ES-I3 (cell line): ENCODE measurements around the gene CCDC34.

Experiments
- H3K36me3 ChIP-seq: 2 replicates; pipeline ENCODE4 v1.6.1; 2013; ENCODE audit warnings: mild to moderate bottlenecking, low read length, control low read depth, moderate library complexity; ENCODE audit not compliant: insufficient read depth
- H3K4me1 ChIP-seq: 2 replicates; pipeline ENCODE4 v1.6.1; 2013; ENCODE audit warnings: mild to moderate bottlenecking, control low read depth, low read length; ENCODE audit not compliant: insufficient read depth
- H3K9ac ChIP-seq: 2 replicates; pipeline ENCODE4 v1.6.1; 2013; ENCODE audit warnings: low read depth, mild to moderate bottlenecking, low read length, moderate library complexity
- H3K9me3 ChIP-seq: 2 replicates; pipeline ENCODE4 v1.6.1; 2013; ENCODE audit warnings: mild to moderate bottlenecking, low read length, moderate library complexity; ENCODE audit not compliant: control insufficient read depth, insufficient read depth

CCDC34 gene

DNA sequence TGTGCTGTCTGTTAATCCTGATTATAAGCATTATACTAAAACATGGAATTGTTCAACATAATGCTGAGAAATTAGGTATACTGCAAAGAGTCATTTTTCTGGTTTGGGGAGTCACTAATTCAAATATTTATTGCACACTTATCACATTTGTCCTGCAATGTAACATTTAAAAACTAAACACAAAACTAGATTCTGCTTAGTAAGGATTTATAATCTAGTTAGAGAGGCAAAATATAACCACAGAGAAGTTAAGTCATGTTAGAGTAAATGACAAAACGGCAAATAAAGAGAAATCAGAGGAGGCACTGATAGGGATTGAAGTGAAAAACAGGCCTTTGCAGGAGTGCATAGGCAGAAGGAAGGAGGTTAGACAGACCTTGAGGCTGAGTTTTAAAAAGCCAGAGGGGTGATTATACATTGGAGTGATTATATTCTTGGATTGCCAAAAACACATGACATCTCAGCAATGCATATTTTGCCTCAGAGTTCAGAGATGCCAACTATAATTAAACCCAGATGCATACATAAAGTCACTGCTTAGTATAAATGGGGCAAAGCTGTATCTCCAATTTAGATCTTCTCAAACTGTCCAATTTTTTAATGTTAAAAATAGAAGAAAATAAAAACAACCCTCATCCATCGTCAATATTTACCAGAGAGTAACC, 49.7 kb downstream of the CCDC34 start:
- Histone ChIP-seq H3K9ac (no peak overlapping the region), H3K9me3 (no peaks in the 10 kb centered on the region), H3K36me3 (no peaks in the 10 kb centered on the region), H3K4me1 (peaks cover 6% of the 10 kb centered on the region; the same call in 1 of the 2 replicates)

DNA sequence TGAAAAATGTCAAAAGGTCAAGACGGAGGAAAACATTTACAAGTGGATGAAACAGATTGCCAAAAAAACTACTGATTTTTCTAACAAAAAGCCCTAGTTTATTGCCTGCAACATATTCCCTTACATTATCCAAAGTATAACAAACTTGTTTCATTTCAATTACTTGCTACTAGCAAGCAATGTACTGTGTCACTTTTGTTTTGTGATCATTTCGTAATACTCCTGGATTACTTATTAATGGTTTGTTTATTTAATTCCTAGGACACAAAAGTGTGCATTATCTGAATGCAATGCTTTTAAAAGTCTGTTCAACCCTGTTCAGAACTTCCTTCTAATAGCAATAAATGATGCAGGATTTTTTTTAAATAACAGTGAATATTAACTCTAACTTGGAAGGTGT, 50.9 kb downstream of the CCDC34 start:
- Histone ChIP-seq H3K4me1 (no peaks in the 10 kb centered on the region), H3K36me3 (no peaks in the 10 kb centered on the region), H3K9me3 (no peaks in the 10 kb centered on the region), H3K9ac (no peak overlapping the region)

DNA sequence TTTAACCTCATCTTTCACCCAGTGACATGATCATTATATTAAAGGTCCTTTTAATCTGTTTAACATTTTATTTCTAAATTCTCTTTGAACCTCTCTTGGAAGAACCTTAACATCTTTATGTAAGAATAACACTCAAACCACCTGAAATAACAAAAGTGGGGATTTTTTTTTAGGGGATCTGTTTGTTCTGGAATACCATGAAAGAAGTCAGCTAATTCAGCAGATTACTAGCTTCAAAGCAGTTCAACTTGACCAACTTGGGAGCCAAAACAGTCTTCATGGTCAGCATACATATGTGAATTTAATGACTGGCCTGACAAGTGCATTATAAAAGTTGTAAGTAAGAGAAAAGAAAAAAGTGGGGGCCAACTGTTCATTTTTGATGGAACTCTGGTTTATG, 52.3 kb downstream of the CCDC34 start:
- Histone ChIP-seq H3K9ac (no peak overlapping the region), H3K9me3 (no peaks in the 10 kb centered on the region), H3K36me3 (no peaks in the 10 kb centered on the region), H3K4me1 (no peaks in the 10 kb centered on the region)

DNA sequence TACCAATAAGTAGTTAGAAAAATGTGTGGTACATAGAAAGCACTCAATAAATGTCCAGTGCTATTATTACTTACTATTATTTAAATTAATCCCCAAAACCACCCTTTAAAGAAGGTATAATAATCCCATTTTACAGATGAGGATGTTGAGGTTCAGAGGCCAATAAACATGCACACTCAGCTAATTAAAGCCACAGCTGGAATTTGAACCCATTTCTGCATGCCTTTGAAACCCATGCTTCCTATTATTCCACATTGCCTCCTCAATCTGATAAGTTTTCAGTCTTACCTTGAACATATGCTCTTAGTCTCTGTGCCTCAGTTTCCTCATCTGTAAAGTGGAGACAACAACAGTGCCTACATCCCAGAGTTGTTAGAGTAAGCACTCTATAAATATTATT, 52.8 kb downstream of the CCDC34 start:
- Histone ChIP-seq H3K36me3 (no peaks in the 10 kb centered on the region), H3K9me3 (no peaks in the 10 kb centered on the region)

DNA sequence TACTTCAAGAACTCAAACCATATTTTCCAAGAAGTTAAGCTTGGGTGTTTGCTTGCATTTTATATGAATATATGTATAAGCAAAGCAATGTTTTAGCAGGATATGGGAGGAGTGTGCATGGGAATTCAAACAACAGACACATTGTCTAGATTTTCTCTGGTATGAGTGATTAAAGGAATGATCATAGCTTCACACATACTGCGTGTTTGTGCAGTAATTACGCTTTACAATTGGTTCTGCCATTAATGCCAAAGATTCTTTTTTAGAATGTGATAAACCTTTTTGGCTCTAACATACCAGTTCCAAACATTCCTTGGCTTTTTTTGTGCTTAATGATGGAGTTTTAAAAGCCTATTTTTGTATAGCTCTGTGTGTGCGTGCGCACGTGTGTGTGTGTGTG, 54.0 kb downstream of the CCDC34 start:
- H3K9ac ChIP-seq: no peak overlapping the region
- H3K36me3 ChIP-seq: no peaks in the 10 kb centered on the region
- H3K9me3 ChIP-seq: no peaks in the 10 kb centered on the region
- no peaks in the 10 kb centered on the region for H3K4me1 ChIP-seq

More for the DNA sequence above, 52.8 kb downstream of the CCDC34 start:
- Histone ChIP-seq H3K4me1 (no peaks in the 10 kb centered on the region), H3K9ac (no peak overlapping the region)

DNA sequence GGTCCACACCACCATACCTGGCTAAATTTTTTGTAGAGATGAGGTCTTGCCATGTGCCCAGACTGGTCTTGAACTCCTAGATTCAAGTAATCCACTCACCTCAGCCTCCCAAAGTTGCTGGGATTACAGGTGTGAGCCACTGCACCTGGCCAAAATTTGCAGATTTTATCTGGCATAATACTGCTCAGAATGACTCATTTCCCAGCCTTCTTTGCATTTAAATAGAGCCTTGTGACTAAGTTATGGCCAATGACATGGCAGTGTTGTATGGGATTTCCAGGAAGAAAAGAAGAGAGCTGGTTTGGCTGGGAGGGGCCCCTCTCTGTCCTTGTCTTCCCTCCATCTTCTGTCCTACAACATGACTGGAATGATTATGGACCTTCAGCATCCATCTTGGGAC, 55.8 kb downstream of the CCDC34 start:
- no peaks in the 10 kb centered on the region for H3K4me1 ChIP-seq

DNA sequence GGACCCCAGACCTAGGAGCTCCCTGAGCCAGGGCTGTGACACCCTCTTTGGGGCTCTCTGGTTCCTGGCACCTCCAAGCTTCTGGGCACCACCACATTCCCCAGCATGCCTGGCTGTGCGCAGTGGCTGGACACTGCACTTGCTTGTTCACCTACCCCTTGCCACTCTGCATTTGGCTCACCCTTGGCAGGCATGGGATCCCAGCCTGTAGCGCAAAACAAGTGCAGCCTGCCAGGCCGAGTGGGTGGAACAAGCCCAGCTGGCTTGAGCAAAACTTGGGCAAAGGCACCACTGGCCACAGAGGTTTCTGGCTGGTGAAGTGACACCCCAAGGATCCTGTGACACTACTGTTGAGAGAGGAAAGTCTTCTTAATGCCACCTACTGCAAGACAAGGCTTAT, 57.3 kb downstream of the CCDC34 start:
- Histone ChIP-seq H3K9ac (no peak overlapping the region), H3K9me3 (no peaks in the 10 kb centered on the region), H3K4me1 (no peaks in the 10 kb centered on the region), H3K36me3 (no peaks in the 10 kb centered on the region)

More for the DNA sequence above, 55.8 kb downstream of the CCDC34 start:
- Histone ChIP-seq H3K9ac (no peak overlapping the region), H3K9me3 (no peaks in the 10 kb centered on the region), H3K36me3 (no peaks in the 10 kb centered on the region)

DNA sequence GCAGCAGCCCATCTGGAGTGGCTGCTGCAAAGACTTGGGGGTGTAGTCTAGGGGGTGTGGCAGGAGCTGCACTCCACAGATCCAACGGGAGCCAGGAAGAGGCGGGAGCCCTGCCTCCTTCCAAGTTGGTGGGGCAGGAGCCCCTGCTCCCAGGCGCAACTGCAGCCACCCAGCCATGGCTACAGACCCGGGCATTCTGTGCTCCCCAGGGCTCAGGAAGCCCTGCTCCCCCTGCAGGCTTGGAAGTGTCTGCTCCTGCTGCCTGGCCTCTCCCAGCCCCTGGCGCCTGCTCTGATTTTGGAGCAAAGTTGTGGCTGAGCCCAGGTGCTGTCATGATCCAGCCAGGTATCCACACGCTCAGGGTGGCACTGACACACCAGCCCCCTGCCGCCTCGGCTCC, 58.5 kb downstream of the CCDC34 start:
- Histone ChIP-seq H3K36me3 (no peaks in the 10 kb centered on the region), H3K9me3 (no peaks in the 10 kb centered on the region), H3K4me1 (no peaks in the 10 kb centered on the region), H3K9ac (no peak overlapping the region)

DNA sequence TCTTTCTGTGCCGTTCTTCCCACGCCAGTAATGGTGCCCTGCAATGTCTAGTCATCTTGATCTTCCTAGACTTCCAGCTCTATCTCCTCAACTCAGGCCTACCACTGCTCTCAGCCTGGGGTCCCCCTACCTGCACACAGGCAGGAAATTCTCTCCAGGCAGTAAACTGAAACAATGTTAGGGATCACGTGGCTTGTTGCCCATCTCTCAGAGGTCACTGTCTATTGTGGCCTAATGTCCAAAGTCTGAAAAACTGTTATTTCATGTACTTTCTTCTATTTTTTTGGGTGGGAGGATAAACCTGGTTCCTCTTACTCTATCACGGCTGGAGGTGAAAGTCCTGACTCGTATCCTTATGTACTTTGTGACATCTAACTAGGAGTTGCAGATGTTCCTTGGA, 59.1 kb downstream of the CCDC34 start:
- Histone ChIP-seq H3K9me3 (no peaks in the 10 kb centered on the region), H3K36me3 (no peaks in the 10 kb centered on the region), H3K4me1 (no peaks in the 10 kb centered on the region), H3K9ac (no peak overlapping the region)

DNA sequence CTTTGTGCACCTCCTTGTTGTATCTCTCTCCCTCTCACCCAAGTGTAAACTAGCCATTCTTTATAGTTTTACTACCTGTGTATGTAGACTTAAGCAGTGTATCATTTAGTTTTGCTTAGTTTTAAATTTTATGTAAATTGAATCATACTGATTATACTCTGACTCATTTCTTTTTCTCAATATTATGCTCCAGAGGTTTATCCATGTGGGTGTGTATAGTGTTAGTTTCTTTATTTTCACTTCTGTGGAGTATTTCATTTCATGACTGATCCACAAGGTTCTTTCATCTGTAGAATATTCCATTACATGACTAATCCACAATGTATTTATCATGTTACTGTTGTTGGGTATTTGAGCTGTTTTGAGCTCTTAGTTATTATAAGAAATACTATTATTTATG, 62.0 kb downstream of the CCDC34 start:
- no peaks in the 10 kb centered on the region for H3K4me1 ChIP-seq
- no peaks in the 10 kb centered on the region for H3K36me3 ChIP-seq
- no peak overlapping the region for H3K9ac ChIP-seq
- no peaks in the 10 kb centered on the region for H3K9me3 ChIP-seq

DNA sequence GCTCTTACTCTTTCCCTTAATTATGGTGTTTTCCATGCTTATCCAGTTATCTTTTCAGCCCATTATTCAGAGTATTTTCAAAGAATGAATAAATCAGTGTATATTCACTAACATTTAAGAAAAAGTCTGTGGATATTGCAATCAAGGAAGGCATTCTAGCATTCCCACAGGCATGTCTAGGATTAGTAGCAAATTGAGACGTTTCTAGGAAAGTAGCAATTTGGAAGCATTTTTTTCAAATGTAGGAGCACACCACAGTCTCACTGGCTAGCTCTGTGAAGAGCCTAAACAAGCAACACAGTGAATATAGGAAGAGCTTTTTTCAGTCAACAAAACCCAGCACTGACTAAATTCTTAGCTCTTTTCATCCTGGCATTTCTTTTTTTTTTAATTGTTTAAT, 65.4 kb downstream of the CCDC34 start:
- Histone ChIP-seq H3K9ac (no peak overlapping the region), H3K9me3 (no peaks in the 10 kb centered on the region; the same call in 1 of the 2 replicates), H3K4me1 (peaks cover 7% of the 10 kb centered on the region; the same call in 1 of the 2 replicates), H3K36me3 (no peaks in the 10 kb centered on the region)

DNA sequence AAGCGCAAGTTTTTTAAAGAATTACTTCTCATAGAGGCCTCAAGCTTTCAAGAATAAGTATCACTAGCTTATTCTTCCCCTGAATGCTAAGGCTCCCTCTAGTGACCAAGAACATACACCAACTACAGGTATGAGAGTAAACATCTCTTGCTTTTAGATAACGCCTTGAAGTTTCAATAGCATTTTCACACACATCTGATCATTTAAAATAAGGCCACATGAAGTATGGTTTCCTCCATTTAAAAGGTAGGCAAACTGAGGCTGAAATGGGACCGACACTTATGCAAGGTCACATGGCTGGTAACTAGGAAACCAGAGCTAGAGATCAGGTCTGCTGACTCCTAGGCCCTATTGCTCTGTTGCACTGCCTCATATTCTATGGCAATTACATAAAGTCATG, 66.5 kb downstream of the CCDC34 start:
- no peak overlapping the region for H3K9ac ChIP-seq
- H3K9me3 ChIP-seq: peaks cover 8% of the 10 kb centered on the region
- peaks cover 7% of the 10 kb centered on the region; the same call in 1 of the 2 replicates for H3K4me1 ChIP-seq
- H3K36me3 ChIP-seq: no peaks in the 10 kb centered on the region

DNA sequence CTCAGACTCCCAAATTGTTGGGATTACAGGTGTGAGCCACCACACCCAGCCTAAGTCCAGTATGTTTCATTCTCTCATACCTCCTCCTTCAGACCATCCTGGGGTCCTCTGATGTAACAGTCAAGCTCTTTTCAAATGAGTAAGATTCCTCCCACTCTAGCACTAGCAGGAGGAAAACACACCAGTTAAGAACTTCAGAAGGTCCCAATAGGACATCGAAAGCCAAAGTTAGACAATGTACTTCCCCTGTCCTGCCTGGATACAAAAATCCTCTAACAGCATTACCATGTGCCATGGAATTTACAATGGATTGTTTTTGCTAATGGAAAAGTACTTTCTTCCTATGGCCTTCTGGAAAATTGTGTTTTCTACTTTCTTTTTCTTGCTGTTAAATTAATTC, 67.1 kb downstream of the CCDC34 start:
- H3K36me3 ChIP-seq: no peaks in the 10 kb centered on the region
- peaks cover 7% of the 10 kb centered on the region; the same call in 1 of the 2 replicates for H3K4me1 ChIP-seq
- peaks cover 8% of the 10 kb centered on the region for H3K9me3 ChIP-seq
- H3K9ac ChIP-seq: no peak overlapping the region

DNA sequence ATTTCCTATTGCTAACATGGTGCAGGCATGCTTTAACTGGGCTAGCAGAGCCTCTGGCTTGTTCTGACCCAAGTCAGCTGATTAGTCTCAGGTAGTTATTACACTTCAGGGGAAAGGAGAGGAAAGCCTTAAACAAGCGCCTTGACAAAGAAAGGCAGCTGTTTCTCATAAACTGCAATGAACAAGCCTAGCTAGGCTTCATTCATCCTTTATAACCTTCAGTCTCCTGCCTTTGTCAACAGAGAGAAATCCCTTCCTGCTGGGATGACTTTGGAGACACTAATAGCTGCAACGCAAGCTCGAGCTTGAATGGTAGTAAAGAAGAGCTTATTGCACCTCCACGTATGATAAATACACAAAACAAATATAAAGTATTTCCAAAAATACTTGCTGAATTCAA, 68.4 kb downstream of the CCDC34 start:
- Histone ChIP-seq H3K9me3 (peaks cover 14% of the 10 kb centered on the region), H3K4me1 (peaks cover 7% of the 10 kb centered on the region; the same call in 1 of the 2 replicates), H3K9ac (no peak overlapping the region), H3K36me3 (no peaks in the 10 kb centered on the region)

DNA sequence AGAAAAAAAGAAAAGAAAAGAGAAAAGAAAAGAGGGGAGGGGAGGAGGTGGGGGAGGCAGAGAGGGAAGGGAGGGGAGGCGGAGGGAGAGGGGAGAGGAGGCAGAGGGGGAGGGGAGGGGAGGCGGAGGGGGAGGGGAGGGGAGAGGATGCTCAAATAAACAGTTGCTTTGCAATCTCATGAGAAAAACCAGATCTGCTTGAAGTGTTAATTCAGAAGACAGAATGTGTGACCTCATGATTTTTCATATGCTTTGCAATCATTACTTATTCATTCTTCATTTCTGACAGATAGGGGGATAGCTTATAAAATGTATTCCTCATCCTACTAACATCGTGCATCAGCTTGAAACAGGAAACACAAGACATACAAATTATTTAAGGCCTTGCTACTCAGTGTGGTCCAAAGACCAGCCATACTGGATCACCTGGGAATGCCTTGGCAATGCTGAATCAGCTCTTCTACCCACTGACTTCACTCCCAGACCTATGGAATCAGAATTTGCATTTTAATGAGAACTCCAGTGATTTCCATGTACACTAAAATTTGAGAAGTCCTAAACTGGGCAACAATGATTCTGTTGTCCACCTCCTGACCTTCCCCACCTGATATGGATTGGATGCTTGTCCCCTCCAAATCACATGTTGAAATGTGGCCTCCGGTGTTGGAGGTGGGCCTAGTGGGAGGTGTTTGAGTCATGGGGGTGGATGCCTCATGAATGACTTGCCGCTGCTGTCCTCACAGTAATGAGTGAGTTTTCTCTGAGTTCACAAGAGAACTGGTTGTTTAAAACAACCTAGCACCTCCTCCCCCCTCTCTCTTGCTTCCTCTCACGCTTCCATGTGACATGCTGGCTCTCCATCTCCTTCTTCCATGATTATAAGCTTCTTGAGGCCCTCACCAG, 69.2 kb downstream of the CCDC34 start:
- Histone ChIP-seq H3K36me3 (no peaks in the 10 kb centered on the region), H3K4me1 (peaks cover 7% of the 10 kb centered on the region; the same call in 1 of the 2 replicates), H3K9me3 (peaks cover 14% of the 10 kb centered on the region), H3K9ac (no peak overlapping the region)
